Ureter (tissue), 1 donor: ENCODE data around the gene TRAPPC14. TPM values are rescaled to one million over a fixed set of nuclear protein-coding genes. Genes with fewer than 3 reads are reported as not detected.
A peak's percentile ranks its signal among the peaks of the same experiment; 100 is the strongest.
"Not testable (repeated sequence)": the region's sequence is repeated elsewhere in the genome, so short reads cannot be mapped to it uniquely, and the experiment has no call there.

ENCODE experiments used
- DNase-seq: peaks from one replicate; pipeline ENCODE4 v3.0.0-alpha.2; 2020; ENCODE audit warnings: low spot score
- total RNA-seq: library from RNA; stranded (reverse); gene quantifications from one replicate; pipeline ENCODE4 v1.2.4, GENCODE V29; 2023
- donor health status: DM: yes; HTN: yes; CAD: no.

TRAPPC14 gene, protein sequence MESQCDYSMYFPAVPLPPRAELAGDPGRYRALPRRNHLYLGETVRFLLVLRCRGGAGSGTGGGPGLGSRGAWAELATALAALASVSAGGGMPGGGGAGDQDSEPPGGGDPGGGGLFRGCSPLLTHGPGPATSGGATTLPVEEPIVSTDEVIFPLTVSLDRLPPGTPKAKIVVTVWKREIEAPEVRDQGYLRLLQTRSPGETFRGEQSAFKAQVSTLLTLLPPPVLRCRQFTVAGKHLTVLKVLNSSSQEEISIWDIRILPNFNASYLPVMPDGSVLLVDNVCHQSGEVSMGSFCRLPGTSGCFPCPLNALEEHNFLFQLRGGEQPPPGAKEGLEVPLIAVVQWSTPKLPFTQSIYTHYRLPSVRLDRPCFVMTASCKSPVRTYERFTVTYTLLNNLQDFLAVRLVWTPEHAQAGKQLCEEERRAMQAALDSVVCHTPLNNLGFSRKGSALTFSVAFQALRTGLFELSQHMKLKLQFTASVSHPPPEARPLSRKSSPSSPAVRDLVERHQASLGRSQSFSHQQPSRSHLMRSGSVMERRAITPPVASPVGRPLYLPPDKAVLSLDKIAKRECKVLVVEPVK
- total RNA-seq: 35.5 TPM

DNA sequence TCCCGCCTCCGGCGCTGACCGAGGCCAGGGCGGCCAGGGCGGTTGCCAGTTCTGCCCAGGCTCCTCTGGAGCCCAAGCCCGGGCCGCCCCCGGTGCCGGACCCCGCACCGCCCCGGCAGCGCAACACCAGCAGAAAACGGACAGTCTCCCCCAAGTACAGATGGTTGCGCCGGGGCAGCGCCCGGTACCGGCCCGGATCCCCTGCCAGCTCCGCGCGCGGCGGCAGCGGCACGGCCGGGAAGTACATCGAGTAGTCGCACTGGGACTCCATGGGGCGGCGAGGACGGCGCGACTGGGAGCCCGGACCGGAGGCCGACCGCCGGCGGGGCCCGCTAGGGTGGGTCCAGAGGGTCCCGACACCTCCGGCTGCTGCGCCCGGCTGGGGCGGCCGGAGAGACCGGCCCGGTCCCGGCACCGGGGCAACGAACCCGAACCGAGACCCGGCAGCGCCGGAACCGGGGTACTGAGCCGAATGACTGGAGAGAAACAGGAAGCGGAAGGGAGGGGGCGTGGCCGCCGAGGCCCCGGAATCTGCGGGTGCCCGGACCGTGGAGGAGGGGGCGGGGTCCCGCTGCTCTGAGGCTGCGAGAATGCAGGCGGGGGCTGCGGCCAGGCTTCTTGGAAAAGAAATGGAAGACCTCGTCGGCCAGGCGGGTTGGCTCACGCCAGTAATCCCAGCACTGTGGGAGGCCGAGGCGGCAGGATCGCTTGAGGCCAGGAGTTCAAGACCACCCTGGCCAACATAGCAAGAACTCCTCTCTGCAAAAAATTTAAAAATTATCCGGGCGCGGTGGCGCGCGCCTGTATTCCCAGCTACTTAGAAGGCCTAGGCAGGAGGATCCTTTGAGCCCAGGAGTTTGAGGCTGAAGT is at the start of gene TRAPPC14:
TRAPPC14 (minus strand) TSS at position 495 of the 870 bp plus-strand sequence; CDS start at position 271, 224 bp downstream.
- DNase-seq: peak; percentile 93

DNA sequence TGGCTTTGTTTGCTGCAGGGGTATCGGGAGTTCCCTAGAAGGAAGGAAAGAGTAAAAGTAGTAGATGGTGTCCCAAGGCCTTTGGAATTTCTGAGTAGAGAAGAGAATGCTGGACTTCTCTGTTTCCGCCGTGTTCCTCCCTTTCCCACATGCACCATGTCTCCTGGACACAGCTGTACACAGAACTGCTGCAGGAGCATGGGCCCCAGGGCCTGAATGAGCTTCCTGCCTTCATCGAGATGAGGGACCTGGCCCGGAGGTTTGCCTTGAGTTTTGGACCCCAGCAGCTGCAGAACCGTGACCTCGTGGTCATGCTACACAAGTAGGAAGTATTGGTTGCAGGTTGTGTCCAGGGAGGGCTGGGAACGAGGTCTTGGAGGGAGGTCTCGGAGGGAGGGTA is 45.9 kb upstream of the TRAPPC14 start:
- no peak for DNase-seq

DNA sequence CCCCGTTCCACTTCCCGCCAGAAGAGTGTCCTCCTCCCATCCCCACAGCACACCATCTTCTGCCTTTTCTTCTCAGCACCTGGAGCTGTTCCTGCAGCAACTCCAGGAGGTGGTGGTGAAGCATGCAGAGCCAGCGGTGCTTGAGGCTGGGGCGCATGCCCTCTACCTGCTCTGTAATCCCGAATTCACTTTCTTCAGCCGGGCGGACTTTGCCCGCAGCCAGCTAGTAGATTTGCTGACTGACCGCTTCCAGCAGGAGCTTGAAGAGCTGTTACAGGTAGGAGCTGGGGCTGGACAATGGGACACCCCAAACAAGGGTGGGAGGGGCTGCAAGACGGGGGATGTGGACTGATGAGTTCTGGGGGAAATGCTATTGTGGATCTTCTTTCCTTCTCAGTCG is 42.2 kb upstream of the TRAPPC14 start:
- DNase-seq: no peak

DNA sequence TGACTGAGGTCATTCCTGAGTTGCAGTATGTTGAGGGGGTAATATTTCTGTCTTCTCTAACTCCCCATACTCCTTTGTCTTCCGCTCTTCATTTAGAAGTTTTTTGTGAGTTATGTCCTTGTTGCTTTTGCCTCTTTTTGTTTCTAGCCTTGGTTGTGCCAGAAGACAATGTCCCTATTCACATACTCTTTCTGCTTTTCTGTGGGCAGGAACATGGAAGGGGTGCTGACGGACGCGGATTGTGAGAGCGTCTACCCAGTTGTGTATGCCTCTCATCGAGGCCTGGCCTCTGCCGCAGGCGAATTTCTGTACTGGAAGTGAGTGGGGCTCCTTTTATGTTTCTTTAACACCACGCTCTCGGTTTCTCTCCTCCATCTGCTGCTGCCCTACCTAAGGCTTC is 39.7 kb upstream of the TRAPPC14 start:
- no peak for DNase-seq

DNA sequence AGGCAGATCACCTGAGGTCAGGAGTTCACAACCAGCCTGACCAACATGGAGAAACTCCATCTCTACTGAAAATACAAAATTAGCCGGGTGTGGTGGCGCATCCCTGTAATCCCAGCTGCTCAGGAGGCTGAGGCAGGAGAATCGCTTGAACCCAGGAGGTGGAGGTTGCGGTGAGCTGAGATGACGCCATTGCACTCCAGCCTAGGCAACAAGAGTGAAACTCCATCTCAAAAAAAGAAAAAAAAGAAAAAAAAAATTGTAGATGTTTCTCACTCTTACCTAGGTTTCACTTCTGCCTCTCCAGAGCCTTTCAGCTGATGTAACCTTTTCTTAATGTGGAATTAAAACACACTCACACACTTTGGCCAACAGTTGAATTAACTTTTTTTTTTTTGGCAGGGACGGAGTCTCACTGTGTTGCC is 37.4 kb upstream of the TRAPPC14 start:
- DNase-seq: not testable (repeated sequence)

DNA sequence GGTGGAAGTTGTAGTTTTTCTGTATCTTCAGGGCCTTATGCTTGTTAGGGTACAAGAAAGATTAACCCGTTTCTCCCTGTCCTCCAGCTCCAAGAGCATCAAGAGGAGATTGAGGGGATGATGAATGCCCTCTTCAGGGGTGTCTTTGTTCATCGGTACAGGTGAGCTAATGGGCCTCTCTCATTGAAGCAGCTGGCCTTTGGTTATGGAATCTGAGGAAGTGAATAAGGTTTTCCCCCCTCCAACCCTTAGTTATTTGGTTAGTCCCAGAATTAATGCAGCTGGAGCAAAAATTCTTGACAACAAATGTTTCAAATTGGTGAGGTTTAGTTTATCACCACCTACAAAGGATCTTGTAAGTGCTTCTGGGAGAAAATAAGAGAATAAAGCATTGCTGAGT is 36.7 kb upstream of the TRAPPC14 start:
- DNase-seq: no peak

DNA sequence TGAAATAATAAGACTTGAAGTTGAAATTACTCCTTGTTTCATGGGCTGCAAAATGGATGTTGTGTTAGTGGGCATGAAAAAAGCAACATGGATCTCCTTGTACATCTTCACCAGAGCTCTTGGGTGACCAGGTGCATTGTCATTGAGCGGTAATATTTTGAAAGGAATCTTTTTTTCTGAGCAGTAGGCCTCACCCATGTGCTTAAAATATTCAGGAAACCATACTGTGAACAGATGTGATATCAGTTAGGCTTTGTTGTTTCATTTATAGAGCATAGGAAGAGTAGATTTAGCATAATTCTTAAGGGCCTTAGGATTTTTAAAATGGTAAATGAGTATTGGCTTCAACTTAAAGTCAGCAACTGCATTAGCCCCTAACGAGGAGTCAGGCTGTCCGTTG is 34.4 kb upstream of the TRAPPC14 start:
- no peak for DNase-seq

DNA sequence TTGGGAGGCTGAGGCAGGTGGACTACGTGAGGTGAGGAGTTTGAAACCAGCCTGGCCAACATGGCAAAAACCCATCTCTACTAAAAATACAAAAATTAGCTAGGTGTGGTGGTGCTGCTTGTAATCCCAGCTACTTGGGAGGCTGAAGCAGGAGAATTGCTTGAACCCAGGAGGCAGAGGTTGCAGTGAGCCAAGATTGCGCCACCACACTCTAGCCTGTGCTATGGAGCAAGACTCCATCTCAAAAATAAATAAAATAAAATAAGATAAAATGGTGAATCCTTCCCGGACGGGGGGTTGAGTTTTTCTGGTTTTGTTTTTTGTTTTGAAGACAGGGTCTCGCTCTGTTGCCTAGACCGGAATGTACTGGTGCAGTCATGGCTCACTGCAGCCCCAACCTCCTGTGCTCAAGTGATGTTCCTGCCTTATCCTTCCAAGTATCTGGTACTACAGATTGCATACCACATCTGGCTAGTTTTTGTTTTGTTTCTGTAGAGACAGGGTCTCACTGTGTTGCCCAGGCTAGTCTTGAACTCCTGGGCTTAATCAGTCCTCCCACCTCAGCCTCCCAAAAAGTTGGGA is 33.8 kb upstream of the TRAPPC14 start:
- not testable (repeated sequence) for DNase-seq

DNA sequence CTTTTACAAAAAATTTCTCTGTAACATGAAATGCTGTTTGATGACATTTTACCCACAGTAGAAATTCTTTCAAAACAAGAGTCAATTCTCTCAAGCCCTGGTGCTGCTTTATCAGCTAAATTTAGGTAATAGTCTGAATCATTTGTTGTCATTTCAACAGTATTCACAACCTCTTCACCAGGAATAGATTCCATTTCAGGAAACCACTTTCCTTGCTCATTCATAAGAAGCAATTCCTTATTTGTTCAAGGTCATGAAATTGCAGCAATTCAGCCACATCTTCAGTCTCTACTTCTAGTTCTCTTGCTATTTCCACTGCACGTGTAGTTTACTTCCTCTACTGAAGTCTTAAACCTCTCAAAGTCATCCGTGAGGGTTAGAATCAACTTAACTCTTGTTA is 33.3 kb upstream of the TRAPPC14 start:
- DNase-seq: no peak

DNA sequence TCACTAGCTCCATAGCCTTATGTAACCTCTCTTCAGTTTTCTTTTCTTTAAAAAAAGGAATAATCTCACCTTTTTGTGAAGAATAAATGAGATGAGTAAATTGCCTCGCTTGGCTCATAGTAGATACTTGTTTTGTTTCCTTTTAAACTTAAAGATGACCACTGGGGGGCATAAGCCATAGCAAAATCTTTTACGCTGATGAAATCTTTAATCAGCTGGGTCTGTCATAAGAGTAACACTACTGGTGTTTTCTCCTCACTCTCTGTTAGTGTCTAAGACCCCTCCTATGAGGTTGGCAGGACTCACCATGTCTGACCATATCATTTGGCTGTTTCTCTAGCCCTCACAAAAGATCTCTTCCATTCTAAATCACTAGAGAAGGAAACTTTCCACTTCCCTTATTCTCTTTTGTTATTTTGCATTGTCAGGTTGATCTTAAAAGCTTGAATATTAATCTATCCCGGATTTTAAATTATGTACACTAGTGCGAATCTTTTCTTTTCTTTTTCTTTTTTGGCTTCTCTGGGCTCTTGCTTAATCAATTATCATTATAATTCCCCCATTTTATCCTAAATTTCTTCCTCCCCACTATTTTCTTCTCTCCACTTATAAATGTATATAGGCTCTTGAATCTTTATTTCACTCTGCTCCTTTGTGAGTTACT is 31.7 kb upstream of the TRAPPC14 start:
- no peak for DNase-seq

DNA sequence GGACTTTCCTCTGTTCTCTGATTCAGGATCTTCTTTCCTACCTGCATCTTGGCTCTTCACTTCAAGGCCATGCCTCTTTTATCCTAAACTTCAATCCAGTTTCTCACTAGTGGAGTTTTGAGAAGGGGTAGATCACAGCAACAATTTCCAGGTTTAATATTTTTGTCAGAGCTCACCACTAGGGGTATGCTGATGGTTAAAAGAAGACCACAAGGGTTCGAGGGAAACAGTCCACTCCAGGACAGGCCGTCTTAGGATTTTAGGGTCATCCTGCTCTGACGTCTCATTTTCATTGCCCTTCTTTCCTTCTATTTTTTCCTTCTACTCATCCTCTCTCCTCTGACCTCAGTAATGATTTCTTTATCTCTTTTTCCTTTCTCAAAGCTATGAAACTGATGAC is 30.5 kb upstream of the TRAPPC14 start:
- no peak for DNase-seq

DNA sequence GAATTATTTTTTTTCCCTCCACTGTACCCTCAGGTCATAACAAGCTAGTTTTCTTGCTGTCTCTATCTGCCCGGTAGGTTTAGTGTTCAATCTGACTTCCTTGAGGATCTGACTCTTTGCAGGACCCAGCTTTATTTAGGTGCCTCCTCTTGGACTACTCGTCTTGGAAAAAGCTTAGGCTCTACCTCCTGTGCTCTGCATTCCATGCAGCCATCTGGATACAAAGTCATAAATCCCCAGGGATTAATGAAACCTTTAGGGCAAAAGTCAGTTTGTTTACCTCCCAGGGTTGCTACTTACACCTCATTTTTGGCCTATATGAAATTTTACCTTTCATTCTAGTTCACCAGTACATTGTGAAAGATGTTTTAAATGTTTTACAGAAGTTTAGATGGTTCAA is 27.2 kb upstream of the TRAPPC14 start:
- DNase-seq: no peak

DNA sequence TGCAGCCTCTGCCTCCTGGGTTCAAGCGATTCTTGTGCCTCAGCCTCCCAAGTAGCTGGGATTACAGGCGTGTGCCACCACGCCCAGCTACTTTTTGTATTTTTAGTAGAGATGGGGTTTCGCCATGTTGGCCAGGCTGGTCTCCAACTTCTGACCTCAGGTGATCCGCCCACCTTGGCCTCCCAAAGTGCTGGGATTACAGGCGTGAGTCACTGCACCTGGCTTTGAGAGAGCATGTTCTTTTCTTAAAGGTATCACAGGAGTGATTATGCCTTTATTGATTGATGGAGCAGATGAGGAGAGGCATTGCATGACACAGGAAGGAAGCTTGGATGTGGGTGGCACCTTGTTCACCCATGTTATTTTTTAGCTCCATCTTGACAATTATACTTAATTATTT is 24.6 kb upstream of the TRAPPC14 start:
- DNase-seq: not testable (repeated sequence)

DNA sequence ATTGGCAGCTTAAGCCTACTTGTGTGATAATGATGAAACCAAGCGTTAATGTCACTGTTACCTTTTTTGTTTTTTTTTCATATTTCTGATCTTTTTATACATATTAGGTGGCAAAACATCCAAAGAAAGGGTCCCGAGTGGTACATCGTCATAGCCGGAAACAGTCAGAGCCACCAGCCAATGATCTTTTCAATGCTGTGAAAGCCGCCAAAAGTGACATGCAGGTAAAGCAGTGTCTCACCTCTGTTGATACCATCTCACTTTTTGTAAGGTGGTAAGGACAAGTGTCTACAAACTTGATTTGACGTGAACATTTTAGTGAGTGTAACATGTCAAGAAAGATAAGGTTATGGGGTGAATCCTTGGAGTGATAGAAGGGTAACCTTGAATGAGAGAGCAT is 24.1 kb upstream of the TRAPPC14 start:
- not testable (repeated sequence) for DNase-seq

DNA sequence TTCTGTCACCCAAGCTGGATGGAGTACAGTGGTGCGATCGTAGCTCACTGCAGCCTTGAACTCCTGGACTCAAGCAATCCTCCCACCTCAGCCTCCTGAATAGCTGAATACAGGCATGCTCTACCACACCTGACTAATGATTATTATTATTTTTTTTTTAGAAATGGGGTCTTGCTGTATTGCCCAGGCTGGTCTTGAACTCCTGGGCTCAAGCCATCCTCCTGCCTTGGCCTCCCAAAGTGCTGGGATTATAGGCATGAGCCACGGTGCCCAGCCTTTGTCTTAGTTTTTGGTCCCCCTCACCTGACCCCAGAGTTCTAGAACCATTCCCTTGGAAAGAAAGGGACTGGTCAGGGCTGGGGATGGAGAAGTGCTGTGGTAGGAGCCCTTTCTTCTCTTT is 21.6 kb upstream of the TRAPPC14 start:
- not testable (repeated sequence) for DNase-seq

DNA sequence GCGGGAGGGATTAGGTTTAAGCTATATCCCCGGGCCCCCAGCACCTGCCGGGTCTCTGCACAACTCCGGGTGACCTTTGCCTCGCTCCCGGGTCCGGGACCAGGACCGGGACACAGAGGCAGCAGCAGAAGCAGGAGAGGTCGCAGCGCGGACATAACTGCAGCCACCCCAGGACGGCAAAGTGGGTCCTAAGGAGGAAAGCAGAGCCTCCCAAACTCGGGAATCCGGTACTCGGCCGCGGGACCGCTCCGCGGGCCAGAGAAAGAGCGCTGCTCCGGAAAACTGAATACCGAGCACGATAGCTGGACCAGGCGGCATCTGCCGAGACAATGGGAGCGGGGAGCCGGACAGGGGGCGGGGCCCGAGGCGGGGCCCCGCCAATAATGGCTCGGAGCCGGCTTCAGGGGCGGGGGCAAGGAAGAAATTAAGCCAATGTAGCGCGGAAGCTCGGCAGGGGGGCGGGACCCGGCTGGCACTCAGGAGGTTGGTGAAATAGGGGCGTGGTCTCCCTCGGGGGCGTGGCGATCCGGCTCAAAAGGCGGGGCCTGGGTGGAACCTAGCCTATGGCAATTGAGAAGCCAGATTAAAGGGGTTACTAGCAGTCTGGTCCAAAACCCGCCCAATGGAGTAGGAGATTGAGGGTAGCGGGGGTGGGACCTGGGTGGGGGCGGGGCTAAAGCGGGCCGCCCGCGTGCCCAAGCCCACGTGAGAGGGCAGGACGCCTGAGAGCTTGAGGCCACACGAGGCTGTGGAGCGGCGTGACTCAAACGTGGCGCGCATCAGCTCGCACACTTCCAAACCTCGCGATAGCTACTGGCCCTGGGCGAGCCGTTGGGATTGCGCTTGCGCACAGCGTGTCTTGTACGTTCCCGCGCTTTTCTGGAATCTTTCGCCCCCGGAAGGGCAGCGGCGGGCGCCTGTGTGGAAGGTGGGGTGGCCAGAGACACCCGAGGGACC is 18.8 kb upstream of the TRAPPC14 start, which contains the start of the genes GPC2 and STAG3:
GPC2 (minus strand) TSS at position 337 of the 957 bp plus-strand sequence; CDS start at position 155, 182 bp downstream.
STAG3 (plus strand) TSS at position 874 of the 957 bp plus-strand sequence. CDS start 2,639 bp downstream, outside the sequence.
- DNase-seq: peak; percentile 95

DNA sequence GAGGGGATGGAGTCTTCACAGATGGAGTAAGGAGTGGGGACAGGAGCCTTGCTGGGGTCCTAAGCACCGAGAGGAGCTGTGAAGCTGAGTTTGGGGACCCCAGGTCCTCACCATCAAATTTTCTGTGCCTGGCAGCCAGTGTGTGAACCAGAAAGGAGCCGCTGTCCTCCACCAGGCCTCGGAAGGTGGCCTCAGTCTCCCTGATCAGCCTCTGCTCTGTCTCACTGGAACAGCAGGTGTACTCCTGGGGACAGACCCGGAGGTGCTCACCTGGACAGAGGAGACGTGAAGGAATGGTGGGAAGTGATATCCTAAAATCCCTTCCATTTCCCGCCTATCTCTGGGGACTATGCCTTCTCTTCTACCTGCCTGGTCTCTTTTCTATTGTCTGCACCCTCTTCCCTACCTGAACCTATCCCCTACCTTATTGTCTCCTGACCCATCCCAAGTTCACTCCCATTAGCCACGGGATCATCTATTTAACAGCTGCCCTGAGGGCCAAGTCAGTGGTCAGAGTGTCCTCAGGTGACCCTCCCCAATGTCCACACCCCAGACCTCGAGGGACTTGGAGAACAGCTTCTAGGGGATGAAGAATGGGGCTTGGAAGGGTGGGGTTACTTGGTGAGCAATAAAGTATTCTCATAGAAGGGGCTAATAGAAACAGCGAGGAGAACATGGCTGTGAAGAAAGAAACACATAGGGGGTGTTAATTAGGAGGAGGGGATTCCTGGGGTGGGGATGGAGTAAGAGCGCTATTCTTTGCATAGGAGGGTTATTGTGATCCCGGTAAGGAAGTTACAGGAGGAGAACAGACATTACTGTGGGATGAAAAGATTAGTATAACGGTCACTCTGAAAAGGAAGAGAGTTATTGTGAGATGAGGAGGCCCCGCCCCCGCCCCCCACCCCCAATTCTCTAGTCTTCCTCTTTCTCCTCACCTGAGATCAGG is 17.8 kb upstream of the TRAPPC14 start:
- no peak for DNase-seq

DNA sequence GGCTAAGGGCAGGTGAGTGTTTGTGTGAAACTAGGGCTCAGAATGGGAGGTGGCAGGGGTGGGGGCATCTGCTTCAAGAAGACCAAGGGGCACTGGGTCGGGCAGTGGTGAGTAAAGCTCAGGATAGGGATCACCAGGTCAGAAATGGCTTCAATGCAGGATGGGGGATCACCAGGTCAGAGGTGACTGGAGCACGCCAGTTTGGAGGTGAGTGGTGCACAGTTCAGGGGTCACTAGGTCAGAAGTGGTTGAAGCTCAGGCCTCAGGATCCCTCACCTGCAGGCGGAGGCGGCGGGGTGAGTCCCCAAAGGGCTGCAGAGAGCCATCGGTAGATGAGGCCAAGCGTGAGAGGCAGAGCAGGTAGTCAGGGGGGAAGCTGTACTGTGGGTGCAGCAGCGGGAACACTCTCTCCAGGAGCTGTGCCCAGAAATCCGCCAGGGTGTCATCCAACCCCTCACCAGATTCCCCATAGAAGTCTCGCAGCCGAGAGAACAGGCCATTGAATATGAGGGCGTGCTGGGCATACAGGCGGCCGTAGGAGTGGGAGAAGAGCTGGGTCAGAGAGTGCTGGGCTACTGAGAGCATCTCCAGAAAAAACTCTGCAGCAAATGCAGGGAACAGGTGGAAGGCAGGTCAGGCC is 16.9 kb upstream of the TRAPPC14 start:
- DNase-seq: no peak
